ENCODE results near the gene ATP6V1B1. TPM values are rescaled to one million over a fixed set of nuclear protein-coding genes. Genes with fewer than 3 reads are reported as not detected.

ATP6V1B1 gene
- total RNA-seq, 1 experiment from 2014 or later, result not detected

DNA sequence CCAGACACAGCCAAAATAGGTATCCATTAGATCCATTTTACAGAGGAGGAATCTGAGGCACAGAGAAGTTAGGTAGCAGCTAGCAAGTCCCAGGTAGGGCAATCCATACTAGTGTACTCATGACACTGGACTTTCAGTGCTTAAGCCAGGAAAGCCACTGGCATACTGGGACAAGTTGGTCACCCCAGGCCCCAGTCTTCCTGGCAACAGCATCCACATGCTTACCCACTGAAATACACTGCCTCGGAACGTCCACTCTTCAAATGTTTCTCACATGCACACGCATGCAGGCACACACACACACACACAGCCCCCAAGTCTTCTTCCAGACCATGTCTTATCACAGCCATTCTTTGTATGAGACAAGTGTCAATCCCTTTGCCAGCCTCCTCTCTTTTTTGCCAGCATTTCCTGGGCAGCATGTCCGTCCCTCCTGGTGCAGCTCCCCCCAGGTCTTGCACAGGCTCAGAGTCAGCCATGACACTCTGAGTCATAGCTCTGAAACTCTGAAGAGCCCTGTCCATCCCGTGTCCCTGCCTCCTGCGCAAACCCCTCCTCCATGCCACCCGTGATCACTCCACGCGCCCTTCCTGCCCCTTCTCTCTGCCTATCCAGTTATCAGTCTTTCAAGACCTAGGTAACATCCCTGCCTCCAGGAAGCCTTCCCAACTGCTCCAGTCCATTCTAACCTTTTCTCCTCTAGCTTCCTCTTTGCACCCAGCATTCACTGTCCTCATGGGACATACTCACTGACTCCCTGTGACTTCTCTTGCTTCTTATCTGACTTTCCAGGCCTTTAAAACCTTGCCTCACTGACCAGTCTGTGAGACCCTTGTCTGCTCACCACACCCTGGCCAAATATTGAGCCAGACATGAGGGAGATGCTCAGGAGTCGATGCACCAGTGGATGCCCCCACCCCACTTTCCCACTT lies 69.8 kb downstream of the ATP6V1B1 start (continued):
- TF ChIP-seq CBFB (CRISPR knock-in tag; IDR thresholded peaks at IDR 0.05; ENCODE audit: low read depth), result no peak
- TF ChIP-seq ZNF219 (CRISPR knock-in tag; IDR thresholded peaks at IDR 0.05; ENCODE audit: borderline replicate concordance), result no peak
- TF ChIP-seq CREM (CRISPR knock-in tag; IDR thresholded peaks at IDR 0.05), result no peak
- TF ChIP-seq, protein P1, sequence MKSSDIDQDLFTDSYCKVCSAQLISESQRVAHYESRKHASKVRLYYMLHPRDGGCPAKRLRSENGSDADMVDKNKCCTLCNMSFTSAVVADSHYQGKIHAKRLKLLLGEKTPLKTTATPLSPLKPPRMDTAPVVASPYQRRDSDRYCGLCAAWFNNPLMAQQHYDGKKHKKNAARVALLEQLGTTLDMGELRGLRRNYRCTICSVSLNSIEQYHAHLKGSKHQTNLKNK (CRISPR knock-in tag; IDR thresholded peaks at IDR 0.05), result no peak
- no peak for TF ChIP-seq NFATC4 (CRISPR knock-in tag; IDR thresholded peaks at IDR 0.05)
- TF ChIP-seq JAZF1 (CRISPR knock-in tag; IDR thresholded peaks at IDR 0.05), result no peak
- TF ChIP-seq, protein P2, sequence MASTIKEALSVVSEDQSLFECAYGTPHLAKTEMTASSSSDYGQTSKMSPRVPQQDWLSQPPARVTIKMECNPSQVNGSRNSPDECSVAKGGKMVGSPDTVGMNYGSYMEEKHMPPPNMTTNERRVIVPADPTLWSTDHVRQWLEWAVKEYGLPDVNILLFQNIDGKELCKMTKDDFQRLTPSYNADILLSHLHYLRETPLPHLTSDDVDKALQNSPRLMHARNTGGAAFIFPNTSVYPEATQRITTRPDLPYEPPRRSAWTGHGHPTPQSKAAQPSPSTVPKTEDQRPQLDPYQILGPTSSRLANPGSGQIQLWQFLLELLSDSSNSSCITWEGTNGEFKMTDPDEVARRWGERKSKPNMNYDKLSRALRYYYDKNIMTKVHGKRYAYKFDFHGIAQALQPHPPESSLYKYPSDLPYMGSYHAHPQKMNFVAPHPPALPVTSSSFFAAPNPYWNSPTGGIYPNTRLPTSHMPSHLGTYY (CRISPR knock-in tag; IDR thresholded peaks at IDR 0.05), result no peak

DNA sequence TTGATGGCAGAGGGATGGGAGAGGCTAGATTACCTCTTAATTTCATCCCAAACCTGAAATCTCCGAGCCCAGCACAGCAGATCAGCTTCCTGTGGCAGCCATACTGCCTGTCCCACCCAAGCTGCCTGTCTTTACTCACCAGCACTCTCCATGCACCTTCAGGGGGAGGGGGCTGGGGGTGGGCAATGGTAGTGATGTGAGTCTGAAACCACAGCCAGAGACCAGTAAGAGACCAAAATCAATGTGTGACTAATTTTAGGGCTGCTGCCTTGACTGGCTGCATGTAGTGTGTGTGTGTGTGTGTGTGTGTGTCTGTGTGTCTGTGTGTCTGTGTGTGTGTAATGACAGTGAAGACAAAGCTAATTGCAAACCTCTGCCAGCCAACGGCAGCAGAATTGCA lies 70.6 kb downstream of the ATP6V1B1 start:
- H3K27me3 Mint-ChIP-seq (ENCODE audit: low read depth), result peaks cover 17% of the 10 kb centered on the region; the same call in 1 of the 2 replicates
- H3K27ac Mint-ChIP-seq, result no peak overlapping the region
- CTCF ChIA-PET, result interaction anchor here (1.5 kb wide), 1 partner anchor 28 kb away, joined by 9 read pairs; the partner anchor contains the start of gene ANKRD53
- POLR2A ChIA-PET, result no interaction called here
- DNase-seq (ENCODE audit: low spot score) (no peak), ATAC-seq (no peak)
- H3K36me3 Mint-ChIP-seq, result no peaks in the 10 kb centered on the region
- H3K4me1 Mint-ChIP-seq, result peaks cover 12% of the 10 kb centered on the region
- H3K4me3 Mint-ChIP-seq, result no peak overlapping the region
- H3K9me3 Mint-ChIP-seq, result peaks cover 6% of the 10 kb centered on the region
- TF ChIP-seq, protein P3, sequence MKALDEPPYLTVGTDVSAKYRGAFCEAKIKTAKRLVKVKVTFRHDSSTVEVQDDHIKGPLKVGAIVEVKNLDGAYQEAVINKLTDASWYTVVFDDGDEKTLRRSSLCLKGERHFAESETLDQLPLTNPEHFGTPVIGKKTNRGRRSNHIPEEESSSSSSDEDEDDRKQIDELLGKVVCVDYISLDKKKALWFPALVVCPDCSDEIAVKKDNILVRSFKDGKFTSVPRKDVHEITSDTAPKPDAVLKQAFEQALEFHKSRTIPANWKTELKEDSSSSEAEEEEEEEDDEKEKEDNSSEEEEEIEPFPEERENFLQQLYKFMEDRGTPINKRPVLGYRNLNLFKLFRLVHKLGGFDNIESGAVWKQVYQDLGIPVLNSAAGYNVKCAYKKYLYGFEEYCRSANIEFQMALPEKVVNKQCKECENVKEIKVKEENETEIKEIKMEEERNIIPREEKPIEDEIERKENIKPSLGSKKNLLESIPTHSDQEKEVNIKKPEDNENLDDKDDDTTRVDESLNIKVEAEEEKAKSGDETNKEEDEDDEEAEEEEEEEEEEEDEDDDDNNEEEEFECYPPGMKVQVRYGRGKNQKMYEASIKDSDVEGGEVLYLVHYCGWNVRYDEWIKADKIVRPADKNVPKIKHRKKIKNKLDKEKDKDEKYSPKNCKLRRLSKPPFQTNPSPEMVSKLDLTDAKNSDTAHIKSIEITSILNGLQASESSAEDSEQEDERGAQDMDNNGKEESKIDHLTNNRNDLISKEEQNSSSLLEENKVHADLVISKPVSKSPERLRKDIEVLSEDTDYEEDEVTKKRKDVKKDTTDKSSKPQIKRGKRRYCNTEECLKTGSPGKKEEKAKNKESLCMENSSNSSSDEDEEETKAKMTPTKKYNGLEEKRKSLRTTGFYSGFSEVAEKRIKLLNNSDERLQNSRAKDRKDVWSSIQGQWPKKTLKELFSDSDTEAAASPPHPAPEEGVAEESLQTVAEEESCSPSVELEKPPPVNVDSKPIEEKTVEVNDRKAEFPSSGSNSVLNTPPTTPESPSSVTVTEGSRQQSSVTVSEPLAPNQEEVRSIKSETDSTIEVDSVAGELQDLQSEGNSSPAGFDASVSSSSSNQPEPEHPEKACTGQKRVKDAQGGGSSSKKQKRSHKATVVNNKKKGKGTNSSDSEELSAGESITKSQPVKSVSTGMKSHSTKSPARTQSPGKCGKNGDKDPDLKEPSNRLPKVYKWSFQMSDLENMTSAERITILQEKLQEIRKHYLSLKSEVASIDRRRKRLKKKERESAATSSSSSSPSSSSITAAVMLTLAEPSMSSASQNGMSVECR (CRISPR knock-in tag; IDR thresholded peaks at IDR 0.05; ENCODE audit: borderline replicate concordance), result no peak
- no peak for TF ChIP-seq ELF4 (CRISPR knock-in tag; IDR thresholded peaks at IDR 0.05; ENCODE audit: low read depth)
- no peak for TF ChIP-seq TCF7 (CRISPR knock-in tag; IDR thresholded peaks at IDR 0.05; ENCODE audit: low read depth)
- TF ChIP-seq HMGA2 (CRISPR knock-in tag; IDR thresholded peaks at IDR 0.05), result no peak
- TF ChIP-seq, protein P4, sequence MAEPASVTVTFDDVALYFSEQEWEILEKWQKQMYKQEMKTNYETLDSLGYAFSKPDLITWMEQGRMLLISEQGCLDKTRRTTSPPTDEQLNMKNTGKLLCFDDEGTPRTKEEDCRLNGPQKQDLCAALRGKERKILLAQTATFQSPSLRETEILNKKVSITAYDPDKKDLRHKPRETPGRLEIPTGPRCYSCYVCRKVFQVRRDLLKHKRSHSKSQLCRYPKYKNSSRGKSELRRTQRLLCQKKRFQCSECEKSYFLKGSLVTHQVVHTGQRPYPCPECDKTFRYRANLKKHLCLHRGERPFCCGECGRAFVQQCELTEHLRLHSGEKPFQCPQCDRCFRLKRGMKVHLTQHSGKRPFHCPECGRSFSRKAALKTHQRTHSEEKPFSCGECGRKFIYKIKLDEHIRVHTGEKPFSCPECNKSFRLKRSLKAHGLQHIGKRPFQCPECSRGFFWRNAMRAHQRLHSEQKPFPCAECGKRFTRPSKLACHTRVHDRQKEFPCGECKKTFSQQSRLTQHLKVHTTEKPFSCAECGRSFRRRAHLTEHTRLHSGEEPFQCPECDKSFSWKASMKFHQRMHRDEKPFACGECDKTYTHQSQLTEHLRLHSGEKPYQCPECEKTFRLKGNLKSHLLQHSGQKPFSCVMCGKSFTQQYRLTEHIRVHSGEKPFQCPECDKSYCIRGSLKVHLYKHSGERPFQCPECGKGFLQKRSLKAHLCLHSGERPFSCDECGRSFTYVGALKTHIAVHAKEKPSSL (CRISPR knock-in tag; conservative IDR thresholded peaks at IDR 0.05), result no peak
- TF ChIP-seq, protein P1 (CRISPR knock-in tag; IDR thresholded peaks at IDR 0.05), result no peak
- no peak for TF ChIP-seq ZNF232 (CRISPR knock-in tag; IDR thresholded peaks at IDR 0.05)
- TF ChIP-seq, protein P5, sequence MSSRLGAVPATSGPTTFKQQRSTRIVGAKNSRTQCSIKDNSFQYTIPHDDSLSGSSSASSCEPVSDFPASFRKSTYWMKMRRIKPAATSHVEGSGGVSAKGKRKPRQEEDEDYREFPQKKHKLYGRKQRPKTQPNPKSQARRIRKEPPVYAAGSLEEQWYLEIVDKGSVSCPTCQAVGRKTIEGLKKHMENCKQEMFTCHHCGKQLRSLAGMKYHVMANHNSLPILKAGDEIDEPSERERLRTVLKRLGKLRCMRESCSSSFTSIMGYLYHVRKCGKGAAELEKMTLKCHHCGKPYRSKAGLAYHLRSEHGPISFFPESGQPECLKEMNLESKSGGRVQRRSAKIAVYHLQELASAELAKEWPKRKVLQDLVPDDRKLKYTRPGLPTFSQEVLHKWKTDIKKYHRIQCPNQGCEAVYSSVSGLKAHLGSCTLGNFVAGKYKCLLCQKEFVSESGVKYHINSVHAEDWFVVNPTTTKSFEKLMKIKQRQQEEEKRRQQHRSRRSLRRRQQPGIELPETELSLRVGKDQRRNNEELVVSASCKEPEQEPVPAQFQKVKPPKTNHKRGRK (CRISPR knock-in tag; IDR thresholded peaks at IDR 0.05; ENCODE audit: borderline replicate concordance), result no peak
- TF ChIP-seq, protein P6, sequence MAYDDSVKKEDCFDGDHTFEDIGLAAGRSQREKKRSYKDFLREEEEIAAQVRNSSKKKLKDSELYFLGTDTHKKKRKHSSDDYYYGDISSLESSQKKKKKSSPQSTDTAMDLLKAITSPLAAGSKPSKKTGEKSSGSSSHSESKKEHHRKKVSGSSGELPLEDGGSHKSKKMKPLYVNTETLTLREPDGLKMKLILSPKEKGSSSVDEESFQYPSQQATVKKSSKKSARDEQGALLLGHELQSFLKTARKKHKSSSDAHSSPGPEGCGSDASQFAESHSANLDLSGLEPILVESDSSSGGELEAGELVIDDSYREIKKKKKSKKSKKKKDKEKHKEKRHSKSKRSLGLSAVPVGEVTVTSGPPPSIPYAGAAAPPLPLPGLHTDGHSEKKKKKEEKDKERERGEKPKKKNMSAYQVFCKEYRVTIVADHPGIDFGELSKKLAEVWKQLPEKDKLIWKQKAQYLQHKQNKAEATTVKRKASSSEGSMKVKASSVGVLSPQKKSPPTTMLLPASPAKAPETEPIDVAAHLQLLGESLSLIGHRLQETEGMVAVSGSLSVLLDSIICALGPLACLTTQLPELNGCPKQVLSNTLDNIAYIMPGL (CRISPR knock-in tag; IDR thresholded peaks at IDR 0.05), result no peak
- no peak for TF ChIP-seq CREM (CRISPR knock-in tag; IDR thresholded peaks at IDR 0.05)
- no peak for TF ChIP-seq ZNF263 (CRISPR knock-in tag; IDR thresholded peaks at IDR 0.05; ENCODE audit: low read depth)
- no peak for TF ChIP-seq FOXJ3 (CRISPR knock-in tag; IDR thresholded peaks at IDR 0.05; ENCODE audit: borderline replicate concordance)
- TF ChIP-seq RELA (CRISPR knock-in tag; IDR thresholded peaks at IDR 0.05; ENCODE audit: borderline replicate concordance), result no peak
- no peak for TF ChIP-seq RORB (CRISPR knock-in tag; IDR thresholded peaks at IDR 0.05)
- no peak for TF ChIP-seq SMAD4 (CRISPR knock-in tag; IDR thresholded peaks at IDR 0.05)
- TF ChIP-seq, protein P7, sequence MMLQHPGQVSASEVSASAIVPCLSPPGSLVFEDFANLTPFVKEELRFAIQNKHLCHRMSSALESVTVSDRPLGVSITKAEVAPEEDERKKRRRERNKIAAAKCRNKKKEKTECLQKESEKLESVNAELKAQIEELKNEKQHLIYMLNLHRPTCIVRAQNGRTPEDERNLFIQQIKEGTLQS (CRISPR knock-in tag; conservative IDR thresholded peaks at IDR 0.05), result no peak
- no peak for TF ChIP-seq TEAD4 (CRISPR knock-in tag; IDR thresholded peaks at IDR 0.05)
